ENCODE measurements around the gene GPHN. TPM values are rescaled to one million over a fixed set of nuclear protein-coding genes. Genes with fewer than 3 reads are reported as not detected.

GPHN gene
- total and polyA plus RNA-seq, 2 of the 8 experiments (the other 6 are each of a cell fraction or from before 2014, with no cell fraction given), result 6.0 to 16.0 TPM

- FAIRE-seq (no peak), DNase-seq (ENCODE audit: low read depth in 1 of 2, low spot score in 2 of 2) (no peak)
- CTCF ChIA-PET (ENCODE audit: partially characterized antibody), result no interaction called here
- no peak overlapping the region for H3K27ac ChIP-seq (ENCODE audit: low read depth, low read length)
- no peaks in the 10 kb centered on the region for H3K79me1 ChIP-seq (ENCODE audit: low read depth, low read length)
- H3K36me3 ChIP-seq (ENCODE audit: control insufficient read depth in 2 of 4, insufficient read depth in 4 of 4, low read length in 3 of 4), result peaks cover 0 to 5% (median 2%) of the 10 kb centered on the region in 4 experiments; a peak in 3 of 8 replicates
- no peak overlapping the region for H2BK120ac ChIP-seq (replicated peaks; ENCODE audit: low read depth, low read length)
- 81% methylated on average over 4 of the region's 4 CpGs; no CpG with 5 or more reads in 1 of the 2 experiments for WGBS, 2 experiments (ENCODE audit: extremely low coverage in 1 of 2, insufficient coverage in 1 of 2, insufficient read length in 1 of 2, insufficient replicate concordance in 2 of 2, low coverage in 1 of 2, low lambda C conversion rate in 2 of 2, missing lambda C conversion rate in 1 of 2)
- no peak overlapping the region for H2BK12ac ChIP-seq (ENCODE audit: low read depth, low read length)
- H3K4me3 ChIP-seq (ENCODE audit: extremely low read depth in 1 of 4, insufficient read depth in 2 of 4, low read depth in 3 of 4, low read length in 4 of 4), result no peak overlapping the region
- POLR2A ChIA-PET (ENCODE audit: partially characterized antibody), result no interaction called here
- H2BK15ac ChIP-seq (ENCODE audit: low read length), result no peak overlapping the region
- H4K8ac ChIP-seq (ENCODE audit: extremely low read depth, insufficient read depth, low read length), result no peak overlapping the region
- no peak overlapping the region for H3K4ac ChIP-seq (replicated peaks; ENCODE audit: insufficient read length, low read depth, low read length)
- H3K56ac ChIP-seq (replicated peaks; ENCODE audit: insufficient read length, low read depth, low read length), result no peak overlapping the region
- H2AK5ac ChIP-seq (ENCODE audit: low read depth, low read length), result no peak overlapping the region
- no peak overlapping the region for H3K23ac ChIP-seq (ENCODE audit: insufficient read length)
- TF ChIP-seq RFX5 (IDR thresholded peaks at IDR 0.05; ENCODE audit: borderline replicate concordance, low read depth, low read length) (no peak), BRCA1 (IDR thresholded peaks at IDR 0.05; ENCODE audit: low read depth, low read length) (no peak)
- H3K18ac ChIP-seq (ENCODE audit: extremely low read depth, low read length), result no peak overlapping the region
- H3K9ac ChIP-seq (replicated peaks in 1 of 4; ENCODE audit: extremely low read depth in 1 of 4, low read depth in 3 of 4, low read length in 3 of 4), result no peak overlapping the region
- H3K23me2 ChIP-seq (ENCODE audit: low read depth, low read length), result no peaks in the 10 kb centered on the region
- H2BK5ac ChIP-seq (ENCODE audit: low read depth, low read length), result no peak overlapping the region
- no peaks in the 10 kb centered on the region for H3K27me3 ChIP-seq (replicated peaks in 1 of 4; ENCODE audit: control insufficient read depth in 3 of 4, extremely low read depth in 1 of 4, insufficient read depth in 3 of 4, low read length in 3 of 4)
- no peak overlapping the region for H2BK20ac ChIP-seq (ENCODE audit: low read length)
- H3K79me2 ChIP-seq (ENCODE audit: control insufficient read depth in 1 of 2, insufficient read depth in 2 of 2, low read length in 2 of 2), result no peaks in the 10 kb centered on the region
- no peak overlapping the region for H4K5ac ChIP-seq (ENCODE audit: insufficient read length, low read depth, low read length)
- H3K4me2 ChIP-seq (ENCODE audit: insufficient read depth in 1 of 2, low read depth in 2 of 2, low read length in 2 of 2), result no peak overlapping the region
- no peak overlapping the region for H4K91ac ChIP-seq (replicated peaks; ENCODE audit: insufficient read length, low read length)
- no peak overlapping the region for H3K14ac ChIP-seq (ENCODE audit: insufficient read length)
- H3K9me3 ChIP-seq (ENCODE audit: insufficient read depth in 2 of 2, low read depth in 1 of 2, low read length in 1 of 2), result peaks cover 5 to 8% of the 10 kb centered on the region in 2 experiments; a peak in 3 of 4 replicates
- H4K20me1 ChIP-seq (replicated peaks in 1 of 2; ENCODE audit: control insufficient read depth in 1 of 2, insufficient read depth in 2 of 2, low read length in 2 of 2), result no peaks in the 10 kb centered on the region
- no peaks in the 10 kb centered on the region for H3K4me1 ChIP-seq (replicated peaks in 1 of 4; ENCODE audit: control insufficient read depth in 3 of 4, insufficient read depth in 4 of 4, low read length in 3 of 4)
- no peak overlapping the region for H2AFZ ChIP-seq (ENCODE audit: low read length)
Measured at GRCh38 chr14:66939409-66939808, 431.5 kb downstream of the GPHN start.

Measured in H1 (cell line).